ENCODE data around the gene LDLRAD3.

LDLRAD3 gene

DNA sequence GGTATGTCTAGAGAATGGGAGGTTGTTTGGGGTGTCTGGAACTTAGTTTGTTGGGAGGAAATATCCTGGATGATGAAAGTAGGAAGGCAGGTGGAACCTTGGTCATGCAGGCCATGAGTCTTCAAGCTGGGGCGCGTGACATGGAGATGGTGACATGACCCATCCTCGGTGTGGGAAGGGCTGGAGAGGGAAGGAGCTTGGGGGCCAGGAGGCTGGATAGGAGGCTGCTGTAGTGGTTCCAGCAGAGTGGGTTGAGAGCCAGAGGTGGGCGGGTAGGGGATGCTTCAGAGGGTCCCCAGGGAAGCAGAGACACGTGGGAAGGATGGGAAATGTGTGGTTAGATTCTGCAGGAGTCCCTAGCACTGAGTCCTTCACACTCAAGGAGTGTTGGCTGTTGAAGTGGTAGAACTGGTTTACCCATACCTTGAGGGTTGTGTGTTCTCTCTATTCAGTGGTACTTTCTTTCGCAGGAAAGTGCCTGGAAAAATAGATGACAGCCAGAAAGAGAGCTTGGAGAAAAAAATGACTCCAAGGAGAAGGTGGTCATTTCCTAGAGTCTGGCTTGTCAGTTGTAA lies 56.8 kb downstream of the LDLRAD3 start:
- TF ChIP-seq TCF4 (CRISPR knock-in tag; IDR thresholded peaks at IDR 0.05; ENCODE audit: borderline replicate concordance), result no peak
- TF ChIP-seq, protein P1, sequence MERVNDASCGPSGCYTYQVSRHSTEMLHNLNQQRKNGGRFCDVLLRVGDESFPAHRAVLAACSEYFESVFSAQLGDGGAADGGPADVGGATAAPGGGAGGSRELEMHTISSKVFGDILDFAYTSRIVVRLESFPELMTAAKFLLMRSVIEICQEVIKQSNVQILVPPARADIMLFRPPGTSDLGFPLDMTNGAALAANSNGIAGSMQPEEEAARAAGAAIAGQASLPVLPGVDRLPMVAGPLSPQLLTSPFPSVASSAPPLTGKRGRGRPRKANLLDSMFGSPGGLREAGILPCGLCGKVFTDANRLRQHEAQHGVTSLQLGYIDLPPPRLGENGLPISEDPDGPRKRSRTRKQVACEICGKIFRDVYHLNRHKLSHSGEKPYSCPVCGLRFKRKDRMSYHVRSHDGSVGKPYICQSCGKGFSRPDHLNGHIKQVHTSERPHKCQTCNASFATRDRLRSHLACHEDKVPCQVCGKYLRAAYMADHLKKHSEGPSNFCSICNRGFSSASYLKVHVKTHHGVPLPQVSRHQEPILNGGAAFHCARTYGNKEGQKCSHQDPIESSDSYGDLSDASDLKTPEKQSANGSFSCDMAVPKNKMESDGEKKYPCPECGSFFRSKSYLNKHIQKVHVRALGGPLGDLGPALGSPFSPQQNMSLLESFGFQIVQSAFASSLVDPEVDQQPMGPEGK (CRISPR knock-in tag; IDR thresholded peaks at IDR 0.05; ENCODE audit: borderline replicate concordance), result no peak
- TF ChIP-seq PPARA (CRISPR knock-in tag; IDR thresholded peaks at IDR 0.05; ENCODE audit: borderline replicate concordance), result no peak
- TF ChIP-seq SNAI2 (CRISPR knock-in tag; IDR thresholded peaks at IDR 0.05), result no peak
- TF ChIP-seq, protein P2, sequence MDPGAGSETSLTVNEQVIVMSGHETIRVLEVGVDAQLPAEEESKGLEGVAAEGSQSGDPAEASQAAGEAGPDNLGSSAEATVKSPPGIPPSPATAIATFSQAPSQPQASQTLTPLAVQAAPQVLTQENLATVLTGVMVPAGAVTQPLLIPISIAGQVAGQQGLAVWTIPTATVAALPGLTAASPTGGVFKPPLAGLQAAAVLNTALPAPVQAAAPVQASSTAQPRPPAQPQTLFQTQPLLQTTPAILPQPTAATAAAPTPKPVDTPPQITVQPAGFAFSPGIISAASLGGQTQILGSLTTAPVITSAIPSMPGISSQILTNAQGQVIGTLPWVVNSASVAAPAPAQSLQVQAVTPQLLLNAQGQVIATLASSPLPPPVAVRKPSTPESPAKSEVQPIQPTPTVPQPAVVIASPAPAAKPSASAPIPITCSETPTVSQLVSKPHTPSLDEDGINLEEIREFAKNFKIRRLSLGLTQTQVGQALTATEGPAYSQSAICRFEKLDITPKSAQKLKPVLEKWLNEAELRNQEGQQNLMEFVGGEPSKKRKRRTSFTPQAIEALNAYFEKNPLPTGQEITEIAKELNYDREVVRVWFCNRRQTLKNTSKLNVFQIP (CRISPR knock-in tag; IDR thresholded peaks at IDR 0.05; ENCODE audit: borderline replicate concordance, low read depth), result no peak
- TF ChIP-seq RARB (CRISPR knock-in tag; IDR thresholded peaks at IDR 0.05), result no peak
- TF ChIP-seq ZC3H10 (CRISPR knock-in tag; IDR thresholded peaks at IDR 0.05), result no peak
- TF ChIP-seq ZFP3 (CRISPR knock-in tag; IDR thresholded peaks at IDR 0.05), result no peak
- TF ChIP-seq ZNF8 (CRISPR knock-in tag; IDR thresholded peaks at IDR 0.05), result no peak
- TF ChIP-seq ESRRG (CRISPR knock-in tag; IDR thresholded peaks at IDR 0.05), result no peak
- no peak for TF ChIP-seq GLIS3 (CRISPR knock-in tag; IDR thresholded peaks at IDR 0.05)
- TF ChIP-seq ZNF565 (CRISPR knock-in tag; conservative IDR thresholded peaks at IDR 0.05; ENCODE audit: low read depth), result no peak
- TF ChIP-seq, protein P3, sequence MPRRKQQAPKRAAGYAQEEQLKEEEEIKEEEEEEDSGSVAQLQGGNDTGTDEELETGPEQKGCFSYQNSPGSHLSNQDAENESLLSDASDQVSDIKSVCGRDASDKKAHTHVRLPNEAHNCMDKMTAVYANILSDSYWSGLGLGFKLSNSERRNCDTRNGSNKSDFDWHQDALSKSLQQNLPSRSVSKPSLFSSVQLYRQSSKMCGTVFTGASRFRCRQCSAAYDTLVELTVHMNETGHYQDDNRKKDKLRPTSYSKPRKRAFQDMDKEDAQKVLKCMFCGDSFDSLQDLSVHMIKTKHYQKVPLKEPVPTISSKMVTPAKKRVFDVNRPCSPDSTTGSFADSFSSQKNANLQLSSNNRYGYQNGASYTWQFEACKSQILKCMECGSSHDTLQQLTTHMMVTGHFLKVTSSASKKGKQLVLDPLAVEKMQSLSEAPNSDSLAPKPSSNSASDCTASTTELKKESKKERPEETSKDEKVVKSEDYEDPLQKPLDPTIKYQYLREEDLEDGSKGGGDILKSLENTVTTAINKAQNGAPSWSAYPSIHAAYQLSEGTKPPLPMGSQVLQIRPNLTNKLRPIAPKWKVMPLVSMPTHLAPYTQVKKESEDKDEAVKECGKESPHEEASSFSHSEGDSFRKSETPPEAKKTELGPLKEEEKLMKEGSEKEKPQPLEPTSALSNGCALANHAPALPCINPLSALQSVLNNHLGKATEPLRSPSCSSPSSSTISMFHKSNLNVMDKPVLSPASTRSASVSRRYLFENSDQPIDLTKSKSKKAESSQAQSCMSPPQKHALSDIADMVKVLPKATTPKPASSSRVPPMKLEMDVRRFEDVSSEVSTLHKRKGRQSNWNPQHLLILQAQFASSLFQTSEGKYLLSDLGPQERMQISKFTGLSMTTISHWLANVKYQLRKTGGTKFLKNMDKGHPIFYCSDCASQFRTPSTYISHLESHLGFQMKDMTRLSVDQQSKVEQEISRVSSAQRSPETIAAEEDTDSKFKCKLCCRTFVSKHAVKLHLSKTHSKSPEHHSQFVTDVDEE (CRISPR knock-in tag; IDR thresholded peaks at IDR 0.05), result no peak
- no peak for TF ChIP-seq ZNF70 (CRISPR knock-in tag; IDR thresholded peaks at IDR 0.05)
- TF ChIP-seq ZFP30 (CRISPR knock-in tag; IDR thresholded peaks at IDR 0.05), result no peak
- no peak for ATAC-seq

DNA sequence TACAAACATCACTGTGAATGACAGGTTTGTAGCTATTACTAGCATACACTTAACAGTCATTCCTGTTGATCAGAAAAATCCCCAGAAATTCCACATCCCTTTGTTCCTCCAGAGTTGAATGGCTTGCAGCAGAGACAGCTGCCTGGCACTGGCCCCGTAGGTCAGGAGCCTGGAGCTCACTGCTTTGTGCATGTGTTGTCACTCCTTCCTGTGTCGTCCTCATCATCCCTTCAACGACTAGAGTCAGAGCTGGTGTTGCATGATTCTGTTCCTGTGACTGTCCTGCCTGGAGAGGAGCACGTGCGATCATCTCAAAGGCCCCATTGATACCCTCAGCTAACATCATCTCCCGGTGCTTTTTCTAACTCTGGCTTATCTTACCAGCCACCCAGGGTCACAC lies 58.3 kb downstream of the LDLRAD3 start:
- TF ChIP-seq, protein P1 (CRISPR knock-in tag; IDR thresholded peaks at IDR 0.05; ENCODE audit: borderline replicate concordance), result no peak
- TF ChIP-seq, protein P4, sequence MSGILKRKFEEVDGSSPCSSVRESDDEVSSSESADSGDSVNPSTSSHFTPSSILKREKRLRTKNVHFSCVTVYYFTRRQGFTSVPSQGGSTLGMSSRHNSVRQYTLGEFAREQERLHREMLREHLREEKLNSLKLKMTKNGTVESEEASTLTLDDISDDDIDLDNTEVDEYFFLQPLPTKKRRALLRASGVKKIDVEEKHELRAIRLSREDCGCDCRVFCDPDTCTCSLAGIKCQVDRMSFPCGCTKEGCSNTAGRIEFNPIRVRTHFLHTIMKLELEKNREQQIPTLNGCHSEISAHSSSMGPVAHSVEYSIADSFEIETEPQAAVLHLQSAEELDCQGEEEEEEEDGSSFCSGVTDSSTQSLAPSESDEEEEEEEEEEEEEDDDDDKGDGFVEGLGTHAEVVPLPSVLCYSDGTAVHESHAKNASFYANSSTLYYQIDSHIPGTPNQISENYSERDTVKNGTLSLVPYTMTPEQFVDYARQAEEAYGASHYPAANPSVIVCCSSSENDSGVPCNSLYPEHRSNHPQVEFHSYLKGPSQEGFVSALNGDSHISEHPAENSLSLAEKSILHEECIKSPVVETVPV (CRISPR knock-in tag; IDR thresholded peaks at IDR 0.05), result no peak
- TF ChIP-seq TOX (CRISPR knock-in tag; IDR thresholded peaks at IDR 0.05; ENCODE audit: borderline replicate concordance) (no peak), BACH2 (CRISPR knock-in tag; IDR thresholded peaks at IDR 0.05; ENCODE audit: borderline replicate concordance) (no peak), ZC3H10 (CRISPR knock-in tag; IDR thresholded peaks at IDR 0.05) (no peak)
- no peak for ATAC-seq

DNA sequence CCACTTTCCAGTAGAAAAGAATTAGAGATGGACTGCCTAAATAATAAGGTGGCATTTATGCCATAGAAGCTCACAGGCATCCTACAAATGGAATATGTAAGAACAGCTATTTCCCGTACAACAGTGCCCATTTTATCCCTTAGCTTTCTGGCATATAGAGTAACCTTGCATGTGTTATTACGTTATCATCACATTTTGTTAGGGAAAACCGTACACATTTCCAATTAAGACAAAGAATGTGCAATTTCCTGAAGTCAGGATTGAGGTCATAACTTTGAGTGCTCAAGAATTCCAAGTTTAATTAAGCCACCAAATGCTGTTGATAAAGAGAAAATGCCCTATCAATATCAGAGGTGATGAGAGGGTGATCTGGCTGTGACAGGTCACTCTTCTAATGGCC lies 58.9 kb downstream of the LDLRAD3 start:
- no peak for ATAC-seq
- no peak for TF ChIP-seq SNAI2 (CRISPR knock-in tag; IDR thresholded peaks at IDR 0.05)
- no peak for TF ChIP-seq ZNF70 (CRISPR knock-in tag; IDR thresholded peaks at IDR 0.05)
- TF ChIP-seq, protein P1 (CRISPR knock-in tag; IDR thresholded peaks at IDR 0.05; ENCODE audit: borderline replicate concordance), result no peak
- TF ChIP-seq ZFP30 (CRISPR knock-in tag; IDR thresholded peaks at IDR 0.05), result no peak

All from SK-N-SH treated with all-trans-retinoic acid at 6 μM for 48 hours (cell line).